Measurements from ENCODE around the gene ALK.
"Not testable (repeated sequence)": the region's sequence is repeated elsewhere in the genome, so short reads cannot be mapped to it uniquely, and the experiment has no call there.

DNA sequence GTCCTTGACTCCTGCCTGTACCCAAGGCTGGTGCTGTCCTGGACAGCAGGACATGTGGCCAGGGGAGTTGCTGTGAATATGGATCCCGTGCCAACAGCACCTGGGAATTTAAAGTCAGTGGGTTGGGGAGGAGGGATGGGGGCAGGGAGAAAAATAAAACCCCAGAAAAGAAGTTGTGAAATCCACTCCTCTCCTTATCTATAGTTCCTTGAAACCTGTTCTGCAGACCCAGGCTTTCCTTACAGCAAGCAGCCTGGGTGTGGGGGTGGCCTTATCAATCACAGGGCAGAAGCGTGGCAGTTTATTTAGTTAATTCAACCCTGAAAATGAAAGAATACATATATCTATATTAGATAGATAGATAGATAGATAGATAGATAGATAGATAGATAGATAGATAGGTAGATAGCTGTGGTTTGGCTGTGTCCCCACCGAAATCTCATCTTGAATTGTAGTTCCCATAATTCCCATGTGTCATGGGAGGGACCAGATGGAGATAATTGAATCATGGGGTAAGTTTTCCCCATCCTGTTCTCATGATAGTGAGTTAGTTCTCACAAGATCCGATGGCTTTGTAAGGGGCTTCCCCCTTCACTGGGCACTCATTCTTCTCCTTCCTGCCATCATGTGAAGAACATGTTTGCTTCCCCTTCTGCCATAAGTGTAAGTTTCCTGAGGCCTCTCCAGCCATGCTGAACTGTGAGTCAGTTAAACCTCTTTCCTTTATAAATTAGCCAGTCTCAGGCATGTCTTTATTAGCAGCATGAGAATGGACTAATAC, 667.7 kb downstream of the ALK start:
- TF ChIP-seq CTCF, POLR2A, EP300 (IDR thresholded peaks at IDR 0.05): not testable (repeated sequence)
